HepG2 (cell line): ENCODE results near the gene SP3. TPM values are rescaled to one million over a fixed set of nuclear protein-coding genes. Genes with fewer than 3 reads are reported as not detected.

Experiments used
- GATAD1 ChIP-seq: IDR thresholded peaks from 2 replicates; pipeline ENCODE4 v1.6.1; 2016; ENCODE audit warnings: missing genetic modification reagents, missing compliant biosample characterization
- GPN1 ChIP-seq: sonication (generic); formaldehyde crosslinking; IDR thresholded peaks from 2 replicates; pipeline ENCODE4 v1.5.1; 2020; ENCODE audit warnings: missing genetic modification reagents, borderline replicate concordance
- KAT2B ChIP-seq: fragments of 150-350 bp; IDR thresholded peaks from 2 replicates; pipeline ENCODE4 v1.6.1; 2014; ENCODE audit warnings: low read depth, low read length, borderline replicate concordance
- KLF11 ChIP-seq: IDR thresholded peaks from 2 replicates; pipeline ENCODE4 v1.6.1; 2016; ENCODE audit warnings: missing compliant biosample characterization
- MYC ChIP-seq: sonication (generic); formaldehyde crosslinking; IDR thresholded peaks from 2 replicates; pipeline ENCODE4 v1.9.0; 2021; ENCODE audit warnings: missing genetic modification reagents, borderline replicate concordance
- RBM22 ChIP-seq: fragments of 200-400 bp; formaldehyde crosslinking; optimal IDR thresholded peaks from 2 replicates; pipeline ENCODE3; 2017; ENCODE audit warnings: mild to moderate bottlenecking, low read length, moderate library complexity
- TEAD2 ChIP-seq: sonication (generic); formaldehyde crosslinking; IDR thresholded peaks from 2 replicates; pipeline ENCODE4 v1.9.0; 2021; ENCODE audit warnings: missing genetic modification reagents
- ZBTB7B ChIP-seq: sonication (generic); formaldehyde crosslinking; IDR thresholded peaks from 2 replicates; pipeline ENCODE4 v1.4.0; 2020; ENCODE audit warnings: missing genetic modification reagents
- ZNF354B ChIP-seq: sonication (generic); formaldehyde crosslinking; IDR thresholded peaks from 2 replicates; pipeline ENCODE4 v1.8.0; 2022; ENCODE audit warnings: mild to moderate bottlenecking, missing genetic modification reagents
- ZNF670 ChIP-seq: sonication (generic); formaldehyde crosslinking; IDR thresholded peaks from 2 replicates; pipeline ENCODE4 v1.8.0; 2022; ENCODE audit warnings: mild to moderate bottlenecking, missing genetic modification reagents, borderline replicate concordance
- polyA plus RNA-seq, 8 experiments: library from polyadenylated mRNA; depleted of rRNA in 3 of 8; stranded (reverse) in 7 of 8; unstranded in 1 of 8; fragments of >200 nt; fragmentation: Illumina TruSeq in 4 of 8; extraction: Trizol in 4 of 8; gene quantifications; 2 replicates each; pipeline versions ENCODE4 v1.2.1 to v1.2.3, GENCODE V29; 2011 to 2016; ENCODE audit warnings: low read depth in 4 of 8, missing spikeins in 1 of 8, mixed read lengths in 1 of 8; ENCODE audit not compliant: insufficient read depth in 1 of 8
- total RNA-seq, 5 experiments: library from RNA; depleted of rRNA; stranded (reverse); fragments of >200 nt; fragmentation: Illumina TruSeq; extraction: Trizol; gene quantifications; 2 replicates each; pipeline ENCODE4 v1.2.3, GENCODE V29; 2016; ENCODE audit warnings: low read depth in 1 of 5
- TF ChIP-seq, protein P1 (sequence below): sonication (generic); formaldehyde crosslinking; IDR thresholded peaks from 2 replicates; pipeline ENCODE4 v1.5.1; 2020; ENCODE audit warnings: mild to moderate bottlenecking, missing genetic modification reagents
- TF ChIP-seq, protein P2 (sequence below): sonication (generic); formaldehyde crosslinking; conservative IDR thresholded peaks from 2 replicates; pipeline ENCODE4 v1.4.0; 2020; ENCODE audit warnings: missing genetic modification reagents
- TF ChIP-seq, protein P3 (sequence below): sonication (generic); formaldehyde crosslinking; IDR thresholded peaks from 2 replicates; pipeline ENCODE4 v1.8.0; 2022; ENCODE audit warnings: mild to moderate bottlenecking, missing genetic modification reagents, moderate library complexity
- TF ChIP-seq, protein P4 (sequence below): sonication (generic); formaldehyde crosslinking; IDR thresholded peaks from 2 replicates; pipeline ENCODE4 v1.8.0; 2022; ENCODE audit warnings: missing genetic modification reagents, mild to moderate bottlenecking, borderline replicate concordance
- TF ChIP-seq, protein P5 (sequence below): sonication (generic); formaldehyde crosslinking; IDR thresholded peaks from 2 replicates; pipeline ENCODE4 v1.5.0; 2020; ENCODE audit warnings: missing genetic modification reagents
- TF ChIP-seq, protein P6 (sequence below): sonication (generic); formaldehyde crosslinking; conservative IDR thresholded peaks from 2 replicates; pipeline ENCODE4 v1.4.0; 2020; ENCODE audit warnings: missing genetic modification reagents
- TF ChIP-seq, protein P7 (sequence below): sonication (generic); formaldehyde crosslinking; IDR thresholded peaks from 2 replicates; pipeline ENCODE4 v1.4.0; 2020; ENCODE audit warnings: mild to moderate bottlenecking, missing genetic modification reagents

Gene SP3
- total and polyA plus RNA-seq, 2 of the 13 experiments (the other 11 are each of a cell fraction or from before 2014, with no cell fraction given), result 57.3 to 132 TPM

DNA sequence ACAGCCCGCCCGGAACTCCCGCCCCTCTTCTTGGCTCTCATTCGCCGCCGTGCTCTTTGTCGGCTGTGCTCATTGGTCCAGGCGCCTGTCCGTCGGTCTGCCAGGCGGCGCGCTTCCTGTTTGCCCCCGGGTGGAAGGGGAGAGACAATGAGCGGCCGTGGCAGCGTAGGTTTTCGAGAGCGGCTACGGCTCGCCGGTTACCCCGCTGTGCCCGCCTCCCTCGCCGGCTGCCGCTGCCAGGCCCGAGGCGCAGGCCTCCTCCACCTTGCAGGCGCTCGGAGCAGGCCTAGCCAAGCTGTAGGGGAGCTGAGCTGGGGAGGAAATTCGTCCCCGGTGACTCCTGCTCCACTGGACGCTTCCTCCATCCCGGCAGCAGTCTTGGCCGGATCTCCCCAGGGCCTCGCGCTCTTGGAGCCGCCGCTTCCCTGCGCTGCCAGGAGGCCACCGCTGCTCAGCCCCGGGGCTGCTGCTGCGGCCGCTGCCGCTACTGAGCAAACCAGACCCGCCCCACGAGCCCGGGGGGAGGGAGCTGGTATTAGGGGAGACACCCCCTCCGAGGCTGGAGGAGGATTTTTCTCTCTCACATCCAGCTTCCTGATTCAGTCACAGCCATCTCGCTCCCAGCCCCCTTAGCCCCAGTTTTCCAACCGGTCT is at the start of gene SP3 (continued):
- TF ChIP-seq, protein P1, sequence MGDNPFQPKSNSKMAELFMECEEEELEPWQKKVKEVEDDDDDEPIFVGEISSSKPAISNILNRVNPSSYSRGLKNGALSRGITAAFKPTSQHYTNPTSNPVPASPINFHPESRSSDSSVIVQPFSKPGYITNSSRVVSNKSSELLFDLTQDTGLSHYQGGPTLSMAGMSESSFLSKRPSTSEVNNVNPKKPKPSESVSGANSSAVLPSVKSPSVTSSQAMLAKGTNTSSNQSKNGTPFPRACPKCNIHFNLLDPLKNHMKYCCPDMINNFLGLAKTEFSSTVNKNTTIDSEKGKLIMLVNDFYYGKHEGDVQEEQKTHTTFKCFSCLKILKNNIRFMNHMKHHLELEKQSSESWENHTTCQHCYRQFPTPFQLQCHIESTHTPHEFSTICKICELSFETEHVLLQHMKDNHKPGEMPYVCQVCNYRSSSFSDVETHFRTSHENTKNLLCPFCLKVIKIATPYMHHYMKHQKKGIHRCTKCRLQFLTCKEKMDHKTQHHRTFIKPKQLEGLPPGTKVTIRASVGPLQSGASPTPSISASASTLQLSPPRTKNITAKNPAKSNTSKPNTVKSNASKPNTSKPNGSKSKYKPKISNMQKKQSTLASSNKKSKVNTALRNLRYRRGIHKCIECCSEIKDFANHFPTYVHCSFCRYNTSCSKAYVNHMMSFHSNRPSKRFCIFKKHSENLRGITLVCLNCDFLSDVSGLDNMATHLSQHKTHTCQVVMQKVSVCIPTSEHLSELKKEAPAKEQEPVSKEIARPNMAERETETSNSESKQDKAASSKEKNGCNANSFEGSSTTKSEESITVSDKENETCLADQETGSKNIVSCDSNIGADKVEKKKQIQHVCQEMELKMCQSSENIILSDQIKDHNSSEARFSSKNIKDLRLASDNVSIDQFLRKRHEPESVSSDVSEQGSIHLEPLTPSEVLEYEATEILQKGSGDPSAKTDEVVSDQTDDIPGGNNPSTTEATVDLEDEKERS, result peak; percentile 74; the same call in 1 of the 2 replicates
- TF ChIP-seq, protein P2, sequence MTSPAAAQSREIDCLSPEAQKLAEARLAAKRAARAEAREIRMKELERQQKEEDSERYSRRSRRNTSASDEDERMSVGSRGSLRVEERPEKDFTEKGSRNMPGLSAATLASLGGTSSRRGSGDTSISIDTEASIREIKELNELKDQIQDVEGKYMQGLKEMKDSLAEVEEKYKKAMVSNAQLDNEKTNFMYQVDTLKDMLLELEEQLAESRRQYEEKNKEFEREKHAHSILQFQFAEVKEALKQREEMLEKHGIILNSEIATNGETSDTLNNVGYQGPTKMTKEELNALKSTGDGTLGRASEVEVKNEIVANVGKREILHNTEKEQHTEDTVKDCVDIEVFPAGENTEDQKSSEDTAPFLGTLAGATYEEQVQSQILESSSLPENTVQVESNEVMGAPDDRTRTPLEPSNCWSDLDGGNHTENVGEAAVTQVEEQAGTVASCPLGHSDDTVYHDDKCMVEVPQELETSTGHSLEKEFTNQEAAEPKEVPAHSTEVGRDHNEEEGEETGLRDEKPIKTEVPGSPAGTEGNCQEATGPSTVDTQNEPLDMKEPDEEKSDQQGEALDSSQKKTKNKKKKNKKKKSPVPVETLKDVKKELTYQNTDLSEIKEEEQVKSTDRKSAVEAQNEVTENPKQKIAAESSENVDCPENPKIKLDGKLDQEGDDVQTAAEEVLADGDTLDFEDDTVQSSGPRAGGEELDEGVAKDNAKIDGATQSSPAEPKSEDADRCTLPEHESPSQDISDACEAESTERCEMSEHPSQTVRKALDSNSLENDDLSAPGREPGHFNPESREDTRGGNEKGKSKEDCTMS (CRISPR knock-in tag), result 0 out of 2 replicates have a peak, but pooled peaks have one; percentile 6
- TF ChIP-seq, protein P3, sequence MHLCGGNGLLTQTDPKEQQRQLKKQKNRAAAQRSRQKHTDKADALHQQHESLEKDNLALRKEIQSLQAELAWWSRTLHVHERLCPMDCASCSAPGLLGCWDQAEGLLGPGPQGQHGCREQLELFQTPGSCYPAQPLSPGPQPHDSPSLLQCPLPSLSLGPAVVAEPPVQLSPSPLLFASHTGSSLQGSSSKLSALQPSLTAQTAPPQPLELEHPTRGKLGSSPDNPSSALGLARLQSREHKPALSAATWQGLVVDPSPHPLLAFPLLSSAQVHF (CRISPR knock-in tag), result peak; percentile 19; the same call in 1 of the 2 replicates
- TF ChIP-seq KAT2B (no peak), KLF11 (CRISPR knock-in tag) (peak; percentile 86; the same call in 1 of the 2 replicates), MYC (CRISPR knock-in tag) (peak; percentile 80; the same call in 1 of the 2 replicates), GPN1 (CRISPR knock-in tag) (no peak), RBM22 (peak; percentile 82), GATAD1 (CRISPR knock-in tag) (peak; percentile 85), ZBTB7B (CRISPR knock-in tag) (peak; percentile 79), ZNF670 (0 out of 2 replicates have a peak, but pooled peaks have one; percentile 59), ZNF354B (CRISPR knock-in tag) (no peak), TEAD2 (0 out of 2 replicates have a peak, but pooled peaks have one; percentile 72)
- TF ChIP-seq, protein P4, sequence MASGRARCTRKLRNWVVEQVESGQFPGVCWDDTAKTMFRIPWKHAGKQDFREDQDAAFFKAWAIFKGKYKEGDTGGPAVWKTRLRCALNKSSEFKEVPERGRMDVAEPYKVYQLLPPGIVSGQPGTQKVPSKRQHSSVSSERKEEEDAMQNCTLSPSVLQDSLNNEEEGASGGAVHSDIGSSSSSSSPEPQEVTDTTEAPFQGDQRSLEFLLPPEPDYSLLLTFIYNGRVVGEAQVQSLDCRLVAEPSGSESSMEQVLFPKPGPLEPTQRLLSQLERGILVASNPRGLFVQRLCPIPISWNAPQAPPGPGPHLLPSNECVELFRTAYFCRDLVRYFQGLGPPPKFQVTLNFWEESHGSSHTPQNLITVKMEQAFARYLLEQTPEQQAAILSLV (CRISPR knock-in tag), result peak; percentile 78; the same call in 1 of the 2 replicates
- TF ChIP-seq, protein P5, sequence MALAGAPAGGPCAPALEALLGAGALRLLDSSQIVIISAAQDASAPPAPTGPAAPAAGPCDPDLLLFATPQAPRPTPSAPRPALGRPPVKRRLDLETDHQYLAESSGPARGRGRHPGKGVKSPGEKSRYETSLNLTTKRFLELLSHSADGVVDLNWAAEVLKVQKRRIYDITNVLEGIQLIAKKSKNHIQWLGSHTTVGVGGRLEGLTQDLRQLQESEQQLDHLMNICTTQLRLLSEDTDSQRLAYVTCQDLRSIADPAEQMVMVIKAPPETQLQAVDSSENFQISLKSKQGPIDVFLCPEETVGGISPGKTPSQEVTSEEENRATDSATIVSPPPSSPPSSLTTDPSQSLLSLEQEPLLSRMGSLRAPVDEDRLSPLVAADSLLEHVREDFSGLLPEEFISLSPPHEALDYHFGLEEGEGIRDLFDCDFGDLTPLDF (CRISPR knock-in tag), result peak; percentile 38; the same call in 1 of the 2 replicates
- TF ChIP-seq, protein P6, sequence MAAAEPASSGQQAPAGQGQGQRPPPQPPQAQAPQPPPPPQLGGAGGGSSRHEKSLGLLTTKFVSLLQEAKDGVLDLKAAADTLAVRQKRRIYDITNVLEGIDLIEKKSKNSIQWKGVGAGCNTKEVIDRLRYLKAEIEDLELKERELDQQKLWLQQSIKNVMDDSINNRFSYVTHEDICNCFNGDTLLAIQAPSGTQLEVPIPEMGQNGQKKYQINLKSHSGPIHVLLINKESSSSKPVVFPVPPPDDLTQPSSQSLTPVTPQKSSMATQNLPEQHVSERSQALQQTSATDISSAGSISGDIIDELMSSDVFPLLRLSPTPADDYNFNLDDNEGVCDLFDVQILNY (CRISPR knock-in tag), result peak; percentile 46
- TF ChIP-seq, protein P7, sequence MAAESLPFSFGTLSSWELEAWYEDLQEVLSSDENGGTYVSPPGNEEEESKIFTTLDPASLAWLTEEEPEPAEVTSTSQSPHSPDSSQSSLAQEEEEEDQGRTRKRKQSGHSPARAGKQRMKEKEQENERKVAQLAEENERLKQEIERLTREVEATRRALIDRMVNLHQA, result 0 out of 2 replicates have a peak, but pooled peaks have one; percentile 73
